Loucy (cell line): Measurements from ENCODE around the gene SIGLEC11.

Experiments
- H2AFZ ChIP-seq: fragments of 200-600 bp; sonication (generic); 2 replicates; pipeline ENCODE4 v1.6.0; 2016; ENCODE audit warnings: antibody characterized with exemption, mild to moderate bottlenecking, low read length, moderate library complexity
- H3F3A ChIP-seq: fragments of 200-600 bp; 2 replicates; pipeline ENCODE4 v1.6.0; 2016; ENCODE audit warnings: antibody characterized with exemption, low read depth, mild to moderate bottlenecking
- H3K27me3 ChIP-seq: fragments of 200-600 bp; sonication (generic); 2 replicates; pipeline ENCODE4 v1.6.1; 2014; ENCODE audit warnings: low read length, mild to moderate bottlenecking; ENCODE audit not compliant: insufficient read depth, poor library complexity, severe bottlenecking
- H3K36me3 ChIP-seq: fragments of 200-600 bp; sonication (generic); 2 replicates; pipeline ENCODE4 v1.6.1; 2016; ENCODE audit warnings: low read length; ENCODE audit not compliant: insufficient read depth
- H3K4me1 ChIP-seq: fragments of 200-600 bp; sonication (generic); 2 replicates; pipeline ENCODE4 v1.5.1; 2014; ENCODE audit warnings: low read length, mild to moderate bottlenecking; ENCODE audit not compliant: insufficient read depth, poor library complexity, severe bottlenecking
- H3K4me2 ChIP-seq: fragments of 200-600 bp; sonication (generic); 2 replicates; pipeline ENCODE4 v1.6.0; 2014; ENCODE audit warnings: antibody characterized with exemption, low read length, low read depth, mild to moderate bottlenecking; ENCODE audit not compliant: poor library complexity, severe bottlenecking
- H3K4me3 ChIP-seq: fragments of 200-600 bp; sonication (generic); 2 replicates; pipeline ENCODE4 v1.5.1; 2014; ENCODE audit warnings: low read length, mild to moderate bottlenecking, mixed read lengths; ENCODE audit not compliant: poor library complexity, severe bottlenecking
- H3K79me2 ChIP-seq: fragments of 200-600 bp; sonication (generic); 2 replicates; pipeline ENCODE4 v1.6.1; 2014; ENCODE audit warnings: low read length; ENCODE audit not compliant: insufficient read depth
- H3K9ac ChIP-seq: fragments of 200-600 bp; sonication (generic); 2 replicates; pipeline ENCODE4 v1.6.0; 2014; ENCODE audit warnings: mild to moderate bottlenecking, low read depth, low read length, moderate library complexity; ENCODE audit not compliant: poor library complexity, severe bottlenecking
- H3K9me2 ChIP-seq: fragments of 200-600 bp; sonication (generic); replicated peaks from 2 replicates; pipeline ENCODE4 v1.6.1; 2016; ENCODE audit warnings: low read depth, low read length, mixed read lengths
- H3K9me3 ChIP-seq: fragments of 200-600 bp; sonication (generic); 2 replicates; pipeline ENCODE4 v1.6.1; 2014; ENCODE audit warnings: mild to moderate bottlenecking, antibody characterized with exemption, low read length, low read depth; ENCODE audit not compliant: insufficient read depth
- H4K20me1 ChIP-seq: fragments of 200-600 bp; sonication (generic); 2 replicates; pipeline ENCODE4 v1.6.0; 2014; ENCODE audit warnings: antibody characterized with exemption, low read length, mild to moderate bottlenecking; ENCODE audit not compliant: insufficient read depth, poor library complexity, severe bottlenecking
- EZH2phosphoT487 ChIP-seq: fragments of 200-600 bp; IDR thresholded peaks from 2 replicates; pipeline ENCODE4 v1.6.1; 2018; ENCODE audit warnings: antibody characterized with exemption, mild to moderate bottlenecking, moderate library complexity, borderline replicate concordance
- TF ChIP-seq, protein P1 (sequence below): fragments of 200-600 bp; sonication (generic); conservative IDR thresholded peaks from 2 replicates; pipeline ENCODE4 v1.5.1; 2014; ENCODE audit warnings: mild to moderate bottlenecking, antibody characterized with exemption, low read length

The SIGLEC11 gene

DNA sequence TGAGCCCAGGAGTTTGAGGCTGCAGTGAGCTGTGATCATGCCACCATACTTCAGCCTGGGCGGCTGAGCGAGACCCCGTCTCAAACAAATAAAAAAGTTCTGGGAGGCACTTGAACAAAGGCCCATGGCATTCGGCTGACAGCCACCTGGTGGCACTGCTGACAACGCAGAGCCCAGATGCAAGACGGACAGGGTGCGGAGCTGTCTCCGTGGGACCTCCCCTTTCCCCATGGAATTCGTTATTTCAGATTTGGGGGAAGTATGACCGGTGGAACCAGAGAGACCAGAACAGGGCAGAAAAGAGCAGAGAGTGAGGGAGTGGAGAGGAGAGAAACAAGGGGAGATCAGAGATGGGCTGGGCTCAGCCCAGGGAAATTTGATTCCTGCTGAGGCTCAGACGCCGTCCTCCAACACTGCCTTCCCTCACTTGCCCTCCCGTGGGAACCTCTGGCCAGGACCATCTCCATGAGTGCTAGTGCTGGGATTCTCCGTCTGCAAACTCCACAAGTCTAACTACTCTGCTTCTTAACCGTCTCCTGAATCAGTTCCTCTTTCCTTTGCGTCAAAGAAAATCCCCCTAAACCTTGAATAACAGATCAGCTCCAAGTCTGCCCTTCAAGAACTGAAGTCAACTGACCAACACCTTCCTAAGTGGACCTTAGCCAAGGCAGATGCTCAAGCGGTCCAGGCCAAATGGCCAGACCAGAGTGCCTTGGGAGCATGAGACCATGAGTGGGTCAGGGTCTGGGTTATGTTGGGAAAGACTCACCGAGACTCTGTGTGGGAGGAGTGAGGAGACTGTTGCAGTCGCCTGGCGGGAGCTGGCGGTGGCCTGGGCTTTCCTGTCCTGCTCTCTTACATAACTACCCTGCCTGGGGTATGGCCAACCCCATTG lies 43.9 kb downstream of the SIGLEC11 start:
- H3F3A ChIP-seq: no peaks in the 10 kb centered on the region
- H3K27me3 ChIP-seq: no peaks in the 10 kb centered on the region
- no peak overlapping the region for H3K4me2 ChIP-seq
- no peak overlapping the region for H3K4me3 ChIP-seq
- no peaks in the 10 kb centered on the region for H3K9me3 ChIP-seq
- peaks cover 62% of the 10 kb centered on the region; the same call in 1 of the 2 replicates for H3K36me3 ChIP-seq
- H2AFZ ChIP-seq: no peak overlapping the region
- TF ChIP-seq EZH2phosphoT487: no peak
- TF ChIP-seq, protein P1, sequence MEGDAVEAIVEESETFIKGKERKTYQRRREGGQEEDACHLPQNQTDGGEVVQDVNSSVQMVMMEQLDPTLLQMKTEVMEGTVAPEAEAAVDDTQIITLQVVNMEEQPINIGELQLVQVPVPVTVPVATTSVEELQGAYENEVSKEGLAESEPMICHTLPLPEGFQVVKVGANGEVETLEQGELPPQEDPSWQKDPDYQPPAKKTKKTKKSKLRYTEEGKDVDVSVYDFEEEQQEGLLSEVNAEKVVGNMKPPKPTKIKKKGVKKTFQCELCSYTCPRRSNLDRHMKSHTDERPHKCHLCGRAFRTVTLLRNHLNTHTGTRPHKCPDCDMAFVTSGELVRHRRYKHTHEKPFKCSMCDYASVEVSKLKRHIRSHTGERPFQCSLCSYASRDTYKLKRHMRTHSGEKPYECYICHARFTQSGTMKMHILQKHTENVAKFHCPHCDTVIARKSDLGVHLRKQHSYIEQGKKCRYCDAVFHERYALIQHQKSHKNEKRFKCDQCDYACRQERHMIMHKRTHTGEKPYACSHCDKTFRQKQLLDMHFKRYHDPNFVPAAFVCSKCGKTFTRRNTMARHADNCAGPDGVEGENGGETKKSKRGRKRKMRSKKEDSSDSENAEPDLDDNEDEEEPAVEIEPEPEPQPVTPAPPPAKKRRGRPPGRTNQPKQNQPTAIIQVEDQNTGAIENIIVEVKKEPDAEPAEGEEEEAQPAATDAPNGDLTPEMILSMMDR: peak; percentile 41
- peaks cover 97% of the 10 kb centered on the region for H3K79me2 ChIP-seq
- peaks cover 16% of the 10 kb centered on the region for H3K4me1 ChIP-seq
- H3K9me2 ChIP-seq: no peaks in the 10 kb centered on the region
- H3K9ac ChIP-seq: no peak overlapping the region
- H4K20me1 ChIP-seq: peaks cover 87% of the 10 kb centered on the region

DNA sequence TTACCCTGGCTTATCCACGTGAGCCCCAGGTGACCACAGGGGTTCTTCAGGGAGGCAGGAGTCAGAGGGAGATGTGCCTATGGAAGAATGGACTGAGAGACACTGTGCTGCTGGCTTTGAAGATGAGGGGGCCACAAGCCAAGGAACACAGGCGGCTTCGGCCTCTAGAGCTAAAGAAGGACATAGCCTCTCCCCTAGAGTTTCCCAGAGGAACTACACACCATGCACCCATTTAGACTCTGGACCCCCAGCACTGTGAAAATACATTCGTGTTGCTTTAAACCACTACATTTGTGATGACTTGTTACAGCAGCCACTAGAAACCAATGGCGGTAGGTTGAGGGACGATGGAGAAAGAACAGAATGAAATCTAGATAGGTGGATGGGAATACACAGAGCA lies 45.7 kb downstream of the SIGLEC11 start:
- no peaks in the 10 kb centered on the region for H3K9me3 ChIP-seq
- TF ChIP-seq, protein P1: peak; percentile 38; the same call in 1 of the 2 replicates
- no peak for TF ChIP-seq EZH2phosphoT487
- no peaks in the 10 kb centered on the region for H3K27me3 ChIP-seq
- H3F3A ChIP-seq: no peaks in the 10 kb centered on the region
- peaks cover 92% of the 10 kb centered on the region for H3K79me2 ChIP-seq
- no peaks in the 10 kb centered on the region for H3K9me2 ChIP-seq
- peaks cover 87% of the 10 kb centered on the region for H4K20me1 ChIP-seq
- peaks cover 73% of the 10 kb centered on the region; the same call in 1 of the 2 replicates for H3K36me3 ChIP-seq
- H3K4me3 ChIP-seq: no peak overlapping the region
- H2AFZ ChIP-seq: no peak overlapping the region
- peaks cover 6% of the 10 kb centered on the region for H3K4me1 ChIP-seq
- H3K4me2 ChIP-seq: no peak overlapping the region
- H3K9ac ChIP-seq: no peak overlapping the region

DNA sequence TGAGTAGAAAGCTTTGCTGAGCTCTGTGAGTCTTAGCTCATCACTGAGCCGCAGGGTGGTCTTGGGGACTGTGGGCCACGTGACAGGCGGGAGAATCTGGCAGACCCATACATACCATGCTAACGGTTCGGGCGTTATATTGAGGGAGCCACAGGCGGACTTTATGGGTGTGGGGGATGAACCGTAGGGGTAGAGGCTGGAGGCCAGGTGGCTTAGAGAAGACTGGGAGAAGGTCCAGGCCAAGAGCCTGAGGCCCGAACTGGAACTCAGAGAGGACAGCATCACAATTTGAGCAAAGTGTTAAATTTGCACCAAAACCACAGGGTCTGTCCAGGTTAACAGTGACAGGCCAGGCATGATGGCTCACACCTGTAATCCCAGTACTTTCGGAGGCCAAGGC lies 47.3 kb downstream of the SIGLEC11 start:
- no peaks in the 10 kb centered on the region for H3K9me2 ChIP-seq
- no peak overlapping the region for H3K9ac ChIP-seq
- no peaks in the 10 kb centered on the region for H3K27me3 ChIP-seq
- H4K20me1 ChIP-seq: peaks cover 86% of the 10 kb centered on the region
- no peak for TF ChIP-seq EZH2phosphoT487
- TF ChIP-seq, protein P1: no peak
- H3K79me2 ChIP-seq: peaks cover 89% of the 10 kb centered on the region
- H3F3A ChIP-seq: no peaks in the 10 kb centered on the region
- no peak overlapping the region for H3K4me2 ChIP-seq
- peaks cover 6% of the 10 kb centered on the region for H3K4me1 ChIP-seq
- no peak overlapping the region for H2AFZ ChIP-seq
- H3K4me3 ChIP-seq: no peak overlapping the region
- peaks cover 85% of the 10 kb centered on the region; the same call in 1 of the 2 replicates for H3K36me3 ChIP-seq
- H3K9me3 ChIP-seq: no peaks in the 10 kb centered on the region
